GM23248 (cell line): ENCODE measurements around the gene TNFRSF19. TPM values are rescaled to one million over a fixed set of nuclear protein-coding genes. Genes with fewer than 3 reads are reported as not detected.

ENCODE experiments used
- DNase-seq: peaks from one replicate; pipeline ENCODE4 v3.0.0-alpha.2; 2015
- H2AFZ ChIP-seq: fragments of 200-600 bp; sonication (generic); 2 replicates; pipeline ENCODE4 v1.6.1; 2016; ENCODE audit warnings: antibody characterized with exemption
- H3F3A ChIP-seq: fragments of 200-600 bp; sonication (generic); 2 replicates; pipeline ENCODE4 v1.6.1; 2016; ENCODE audit warnings: mild to moderate bottlenecking, antibody characterized with exemption, mixed run types; ENCODE audit not compliant: insufficient read depth
- H3K27ac ChIP-seq: fragments of 200-600 bp; sonication (generic); 2 replicates; pipeline ENCODE4 v1.5.1; 2016; ENCODE audit warnings: mild to moderate bottlenecking
- H3K27me3 ChIP-seq: fragments of 200-600 bp; sonication (generic); replicated peaks from 2 replicates; pipeline ENCODE4 v1.6.1; 2016; ENCODE audit warnings: mild to moderate bottlenecking; ENCODE audit not compliant: insufficient read depth
- H3K36me3 ChIP-seq: fragments of 200-600 bp; sonication (generic); 2 replicates; pipeline ENCODE4 v1.6.1; 2016; ENCODE audit warnings: low read depth, mild to moderate bottlenecking
- H3K4me1 ChIP-seq: fragments of 200-600 bp; sonication (generic); 2 replicates; pipeline ENCODE4 v1.6.1; 2016; ENCODE audit warnings: mild to moderate bottlenecking; ENCODE audit not compliant: insufficient read depth
- H3K4me2 ChIP-seq: fragments of 200-600 bp; sonication (generic); one replicate; pipeline ENCODE4 v1.6.1; 2016; ENCODE audit warnings: mild to moderate bottlenecking; ENCODE audit not compliant: unreplicated experiment
- H3K4me3 ChIP-seq: fragments of 200-600 bp; sonication (generic); 2 replicates; pipeline ENCODE4 v1.5.1; 2016; ENCODE audit warnings: mild to moderate bottlenecking
- H3K79me2 ChIP-seq: fragments of 200-600 bp; sonication (generic); 2 replicates; pipeline ENCODE4 v1.6.1; 2016; ENCODE audit warnings: mild to moderate bottlenecking; ENCODE audit not compliant: insufficient read depth
- H3K9ac ChIP-seq: fragments of 200-600 bp; sonication (generic); 2 replicates; pipeline ENCODE4 v1.6.1; 2016; ENCODE audit warnings: mild to moderate bottlenecking
- H3K9me2 ChIP-seq: fragments of 200-600 bp; sonication (generic); 2 replicates; pipeline ENCODE4 v1.6.1; 2016; ENCODE audit warnings: mixed run types, mild to moderate bottlenecking, moderate library complexity; ENCODE audit not compliant: insufficient read depth
- H3K9me3 ChIP-seq: fragments of 200-600 bp; sonication (generic); one replicate; pipeline ENCODE4 v1.6.1; 2017; ENCODE audit warnings: low read depth
- H4K20me1 ChIP-seq: fragments of 200-600 bp; sonication (generic); 2 replicates; pipeline ENCODE4 v1.6.0; 2016; ENCODE audit not compliant: insufficient read depth
- EZH2 ChIP-seq: fragments of 200-600 bp; sonication (generic); IDR thresholded peaks from 2 replicates; pipeline ENCODE4 v1.6.1; 2018; ENCODE audit warnings: antibody characterized with exemption, mild to moderate bottlenecking; ENCODE audit not compliant: insufficient read depth, poor library complexity, severe bottlenecking
- EZH2phosphoT487 ChIP-seq: fragments of 200-600 bp; sonication (generic); IDR thresholded peaks from 2 replicates; pipeline ENCODE4 v1.6.1; 2018; ENCODE audit warnings: antibody characterized with exemption, moderate library complexity, mild to moderate bottlenecking, low read depth; ENCODE audit not compliant: insufficient read depth
- WGBS, 2 experiments: methylation state at CpG; one replicate each; pipeline ENCODE4 v1.1.6; 2015 to 2017; ENCODE audit warnings: low lambda C conversion rate in 2 of 2, low coverage in 1 of 2; ENCODE audit errors: missing lambda C conversion rate in 2 of 2; 5-methylcytosine and 5-hydroxymethylcytosine counted together
- in situ Hi-C: fragments of 300-500 bp; cut with MboI; formaldehyde crosslinking; loops from 2 replicates; pipeline ENCODE4 v1.15.0; 2020
- polyA plus RNA-seq: library from polyadenylated mRNA; unstranded; fragments of >200 nt; fragmentation: Nextera tagmentation; extraction: Ambion mirVana; gene quantifications from 2 replicates; pipeline ENCODE4 v1.2.1, GENCODE V29; 2016
- total RNA-seq: library from RNA; depleted of rRNA; stranded (reverse); fragments of >200 nt; shearing (Covaris generic); gene quantifications from 2 replicates; pipeline ENCODE4 v1.2.3, GENCODE V29; 2014

The TNFRSF19 gene
- total and polyA plus RNA-seq, 2 experiments from 2014 or later, result 3.4 TPM

DNA sequence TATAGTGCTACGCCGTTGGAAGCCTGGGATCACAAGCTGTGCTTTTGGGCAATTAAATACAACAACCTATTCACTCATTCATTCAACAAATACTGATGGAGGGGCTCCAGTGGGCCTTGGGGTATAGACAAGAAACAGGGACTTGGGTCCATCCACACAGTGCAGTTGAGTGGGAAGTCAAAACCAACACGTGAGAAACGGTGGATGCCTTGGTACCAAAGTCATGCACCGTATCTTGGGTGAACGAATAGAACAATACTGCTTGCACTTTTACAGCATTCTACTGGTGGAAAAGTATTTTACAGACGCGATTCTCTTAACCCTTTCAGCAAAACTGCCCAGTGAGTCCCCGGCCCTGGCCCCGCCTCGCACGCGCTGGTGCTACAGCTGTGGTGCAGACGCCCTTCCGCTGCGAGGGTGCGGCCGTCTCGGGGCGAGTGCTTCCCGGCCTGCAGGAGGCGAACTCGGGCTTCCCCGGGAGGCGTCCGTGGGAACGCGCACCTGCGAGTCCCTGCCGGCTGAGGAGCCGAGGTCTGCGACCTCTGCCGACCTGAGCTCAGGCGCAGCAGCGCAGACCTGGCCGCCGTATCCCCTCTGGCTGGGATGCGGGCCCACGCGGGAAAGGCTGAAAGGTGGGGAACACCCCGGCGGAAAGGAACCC, 8.3 kb downstream of the TNFRSF19 start:
- DNase-seq, result peak; percentile 88
- H3K27ac ChIP-seq, result no peak overlapping the region

DNA sequence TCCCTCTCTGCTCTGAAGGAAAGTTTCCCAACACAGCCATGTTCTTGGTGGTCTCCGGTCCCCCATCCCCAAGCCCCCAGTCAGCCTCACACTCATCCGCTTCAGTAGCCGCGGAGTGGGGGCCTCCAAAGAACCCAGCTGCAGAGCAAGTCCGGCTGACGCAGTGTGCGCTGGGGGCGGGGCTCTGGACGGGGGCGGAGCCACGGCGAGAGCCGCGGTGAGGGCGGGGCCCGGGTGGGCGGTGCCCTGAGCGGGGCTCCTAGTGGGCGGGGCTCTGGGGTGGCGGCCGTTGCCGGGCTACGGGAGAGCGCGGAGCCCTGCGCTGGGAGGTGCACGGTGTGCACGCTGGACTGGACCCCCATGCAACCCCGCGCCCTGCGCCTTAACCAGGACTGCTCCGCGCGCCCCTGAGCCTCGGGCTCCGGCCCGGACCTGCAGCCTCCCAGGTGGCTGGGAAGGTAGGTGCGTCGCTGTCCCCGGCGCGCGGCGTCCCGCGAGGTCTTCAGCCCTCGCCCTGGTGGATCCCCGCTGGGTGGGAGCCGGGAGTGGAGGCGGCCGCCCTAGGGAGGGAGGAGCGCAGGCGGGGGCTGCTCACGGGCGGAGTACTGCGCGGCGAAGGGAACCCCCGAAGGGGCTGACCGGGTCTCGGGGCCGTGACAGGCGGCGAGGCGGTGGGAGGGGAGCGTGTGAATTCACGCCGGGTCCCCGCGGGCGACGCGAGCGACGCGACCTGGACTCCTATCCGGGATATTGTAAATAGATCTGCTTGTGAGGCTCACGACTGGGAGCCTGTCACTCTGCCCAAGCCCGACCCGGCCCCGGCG, 9.1 kb downstream of the TNFRSF19 start:
- H2AFZ ChIP-seq, result peak overlapping the region; percentile 88
- peak; percentile 95 for DNase-seq
- H3K79me2 ChIP-seq, result no peaks in the 10 kb centered on the region
- H3K4me3 ChIP-seq, result peak overlapping the region; percentile 75
- no peaks in the 10 kb centered on the region for H4K20me1 ChIP-seq
- in situ Hi-C loops, result loop anchor here (10.0 kb wide), 1 partner anchor 286 kb away; no protein-coding TSS in a partner anchor
- H3K9ac ChIP-seq, result peak overlapping the region; percentile 73
- 1% methylated on average over 48 to 66 of the region's 82 CpGs for WGBS, 2 experiments
- no peaks in the 10 kb centered on the region for H3K4me1 ChIP-seq
- H3K27me3 ChIP-seq, result no peaks in the 10 kb centered on the region
- H3K9me3 ChIP-seq, result no peaks in the 10 kb centered on the region
- TF ChIP-seq EZH2 (no peak), EZH2phosphoT487 (no peak)
- no peaks in the 10 kb centered on the region for H3K36me3 ChIP-seq
- no peak overlapping the region for H3K27ac ChIP-seq
- H3K4me2 ChIP-seq, result peak overlapping the region; percentile 78
- no peaks in the 10 kb centered on the region for H3K9me2 ChIP-seq
- peaks cover 6% of the 10 kb centered on the region; the same call in 1 of the 2 replicates for H3F3A ChIP-seq

More for the DNA sequence above, 8.3 kb downstream of the TNFRSF19 start:
- Histone ChIP-seq H3K4me3 (peak overlapping the region; percentile 75), H3K9ac (peak overlapping the region; percentile 73), H3K9me3 (no peaks in the 10 kb centered on the region), H4K20me1 (no peaks in the 10 kb centered on the region), H2AFZ (peak overlapping the region; percentile 88), H3K27me3 (no peaks in the 10 kb centered on the region), H3K4me1 (no peaks in the 10 kb centered on the region), H3K4me2 (peak overlapping the region; percentile 77), H3K36me3 (no peaks in the 10 kb centered on the region), H3F3A (peaks cover 6% of the 10 kb centered on the region; the same call in 1 of the 2 replicates), H3K79me2 (no peaks in the 10 kb centered on the region), H3K9me2 (no peaks in the 10 kb centered on the region)
- 7 to 8% methylated on average over 42 of the region's 42 CpGs for WGBS, 2 experiments
- TF ChIP-seq EZH2phosphoT487 (no peak), EZH2 (no peak)
- in situ Hi-C loops, result loop anchor here (10.0 kb wide), 1 partner anchor 286 kb away; no protein-coding TSS in a partner anchor

DNA sequence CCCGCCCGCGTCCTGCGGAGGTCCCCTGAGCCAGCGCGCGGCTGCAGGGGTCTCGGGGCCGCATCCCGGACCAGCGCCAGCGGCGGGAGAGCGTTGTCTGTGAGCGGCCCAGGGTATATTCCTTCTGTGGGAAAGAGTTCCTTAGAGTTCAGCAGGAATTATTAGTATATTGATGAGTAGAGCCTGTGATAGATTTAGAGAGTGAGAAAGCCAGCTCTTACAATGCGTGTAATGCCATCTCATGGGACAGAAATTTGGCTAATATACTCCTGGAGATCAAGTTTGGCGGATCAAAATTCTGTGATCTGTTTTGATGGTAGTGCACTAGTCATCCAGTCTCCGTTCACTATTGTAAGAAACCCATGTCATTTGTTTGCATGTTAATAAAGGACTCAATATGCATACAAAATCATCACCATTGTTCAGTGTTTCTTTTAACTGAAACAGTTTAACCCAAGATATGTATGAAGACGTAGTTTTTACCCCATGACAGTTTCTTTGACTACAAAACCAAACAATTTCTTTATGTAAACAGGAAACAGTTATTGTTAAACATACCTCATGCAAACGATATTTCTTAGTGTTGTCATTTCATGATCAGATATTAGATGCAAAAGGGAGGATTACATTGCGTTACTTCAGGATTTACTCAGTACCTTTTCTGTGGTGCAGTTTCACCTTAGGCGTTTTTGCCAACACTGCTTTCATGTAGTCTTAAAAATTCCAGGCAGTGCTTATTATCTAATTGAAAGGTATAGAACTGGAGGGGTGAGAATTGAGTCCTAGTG, 9.9 kb downstream of the TNFRSF19 start:
- H3K9me2 ChIP-seq, result no peaks in the 10 kb centered on the region
- DNase-seq, result peak; percentile 50

DNA sequence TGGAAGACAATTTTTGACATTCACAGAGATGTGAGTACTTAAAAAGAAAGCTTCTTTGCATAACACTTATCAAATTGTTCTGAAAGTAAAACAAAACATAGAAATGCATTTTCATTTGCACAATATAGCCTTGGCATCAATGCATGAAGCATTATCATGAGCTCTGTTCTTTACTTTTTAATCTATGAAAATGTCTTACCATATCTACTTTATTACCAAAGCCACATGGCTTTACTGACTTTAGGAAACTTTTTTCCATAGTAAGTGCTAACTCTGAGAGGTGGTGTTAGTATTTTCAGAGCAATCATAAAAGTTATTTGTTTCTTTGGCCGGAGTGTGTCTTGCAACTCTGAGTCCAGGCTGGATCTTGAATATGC, 10.5 kb downstream of the TNFRSF19 start:
- DNase-seq, result no peak
- no peak for TF ChIP-seq EZH2
- TF ChIP-seq EZH2phosphoT487, result no peak
- Histone ChIP-seq H3K4me3 (peak overlapping the region; percentile 75), H3K27ac (no peak overlapping the region), H3K27me3 (no peaks in the 10 kb centered on the region), H3K79me2 (no peaks in the 10 kb centered on the region), H3K9ac (no peak overlapping the region), H3K36me3 (no peaks in the 10 kb centered on the region), H2AFZ (peak overlapping the region; percentile 88), H3K4me1 (no peaks in the 10 kb centered on the region), H3K9me3 (no peaks in the 10 kb centered on the region), H4K20me1 (no peaks in the 10 kb centered on the region), H3F3A (peaks cover 6% of the 10 kb centered on the region; the same call in 1 of the 2 replicates), H3K4me2 (peak overlapping the region; percentile 78), H3K9me2 (no peaks in the 10 kb centered on the region)
- in situ Hi-C loops, result no loop called here
- WGBS, 2 experiments, result 19 to 35% methylated on average over 1 of the region's 1 CpG

More for the DNA sequence above, 9.9 kb downstream of the TNFRSF19 start:
- Histone ChIP-seq H3K4me2 (peak overlapping the region; percentile 78), H3K9ac (peak overlapping the region; percentile 73), H3F3A (peaks cover 6% of the 10 kb centered on the region; the same call in 1 of the 2 replicates), H4K20me1 (no peaks in the 10 kb centered on the region), H3K9me3 (no peaks in the 10 kb centered on the region), H3K4me1 (no peaks in the 10 kb centered on the region), H3K36me3 (no peaks in the 10 kb centered on the region), H3K4me3 (peak overlapping the region; percentile 75), H3K79me2 (no peaks in the 10 kb centered on the region), H3K27ac (no peak overlapping the region), H3K27me3 (no peaks in the 10 kb centered on the region), H2AFZ (peak overlapping the region; percentile 88)
- TF ChIP-seq EZH2, result no peak
- WGBS, 2 experiments, result 3 to 4% methylated on average over 22 of the region's 22 CpGs
- in situ Hi-C loops, result loop anchor here (10.0 kb wide), 1 partner anchor 285 kb away; no protein-coding TSS in a partner anchor
